HEK293T (cell line): ENCODE data around the gene B3GNT8.

Experiments
- CTCF ChIA-PET: fragments of 350-600 bp; formaldehyde crosslinking; extraction: SDS; loops from one replicate; lab custom pipeline; 2021; ENCODE audit warnings: antibody characterized with exemption, inconsistent platforms; lab: Yijun Ruan, JAX
- POLR2A ChIA-PET: fragments of 350-600 bp; formaldehyde crosslinking; extraction: SDS; loops from one replicate; lab custom pipeline; 2020; ENCODE audit warnings: antibody characterized with exemption, inconsistent platforms; lab: Yijun Ruan, JAX
- DNase-seq: peaks from one replicate; pipeline ENCODE4 v3.0.0; 2012; ENCODE audit warnings: mixed read lengths; ENCODE audit errors: extremely low spot score
- ARNT ChIP-seq: fragments of 450-650 bp; IDR thresholded peaks from 2 replicates; pipeline ENCODE4 v1.6.1; 2017; ENCODE audit warnings: mild to moderate bottlenecking
- BHLHE40 ChIP-seq: fragments of 450-650 bp; IDR thresholded peaks from 2 replicates; pipeline ENCODE4 v1.6.1; 2016; ENCODE audit warnings: mild to moderate bottlenecking, moderate library complexity, borderline replicate concordance
- CTBP1 ChIP-seq: fragments of 450-650 bp; IDR thresholded peaks from 2 replicates; pipeline ENCODE4 v1.6.1; 2016; ENCODE audit warnings: borderline replicate concordance
- ELF4 ChIP-seq: fragments of 450-650 bp; IDR thresholded peaks from 2 replicates; pipeline ENCODE4 v1.6.1; 2017; ENCODE audit warnings: antibody characterized with exemption
- FOXA1 ChIP-seq: fragments of 450-650 bp; IDR thresholded peaks from 2 replicates; pipeline ENCODE4 v1.6.1; 2016; ENCODE audit warnings: mild to moderate bottlenecking
- FOXK2 ChIP-seq: fragments of 450-650 bp; IDR thresholded peaks from 2 replicates; pipeline ENCODE4 v1.6.1; 2016; ENCODE audit warnings: mild to moderate bottlenecking
- FOXM1 ChIP-seq: fragments of 450-650 bp; IDR thresholded peaks from 2 replicates; pipeline ENCODE4 v1.6.1; 2017; ENCODE audit warnings: mild to moderate bottlenecking, borderline replicate concordance
- HDGF ChIP-seq: fragments of 450-650 bp; IDR thresholded peaks from 2 replicates; pipeline ENCODE4 v1.6.1; 2017; ENCODE audit warnings: antibody characterized with exemption, borderline replicate concordance
- L3MBTL2 ChIP-seq: fragments of 450-650 bp; conservative IDR thresholded peaks from 2 replicates; pipeline ENCODE4 v1.6.1; 2016; ENCODE audit warnings: mild to moderate bottlenecking
- LEF1 ChIP-seq: fragments of 450-650 bp; IDR thresholded peaks from 2 replicates; pipeline ENCODE4 v1.6.1; 2017; ENCODE audit warnings: mild to moderate bottlenecking, borderline replicate concordance
- NFRKB ChIP-seq: fragments of 450-650 bp; IDR thresholded peaks from 2 replicates; pipeline ENCODE4 v1.6.1; 2016; ENCODE audit warnings: mild to moderate bottlenecking, moderate library complexity
- PKNOX1 ChIP-seq: fragments of 450-650 bp; IDR thresholded peaks from 2 replicates; pipeline ENCODE4 v1.6.1; 2016
- SP1 ChIP-seq: fragments of 450-650 bp; IDR thresholded peaks from 2 replicates; pipeline ENCODE4 v1.6.1; 2017
- SUZ12 ChIP-seq: fragments of 450-650 bp; IDR thresholded peaks from 2 replicates; pipeline ENCODE4 v1.6.1; 2016; ENCODE audit warnings: mild to moderate bottlenecking
- TARDBP ChIP-seq: fragments of 450-650 bp; IDR thresholded peaks from 2 replicates; pipeline ENCODE4 v1.6.1; 2016
- ZNF384 ChIP-seq: fragments of 450-650 bp; IDR thresholded peaks from 2 replicates; pipeline ENCODE4 v1.6.1; 2016

B3GNT8 gene

GRCh38 chr19:41433171-41433570 is 6.0 kb upstream of the B3GNT8 start:
- TF ChIP-seq ELF4 = no peak
- no peak for TF ChIP-seq FOXK2
- TF ChIP-seq FOXM1 = no peak
- ChIA-PET POLR2A (no interaction called here), CTCF (no interaction called here)
- no peak for DNase-seq

- no peak for DNase-seq
- ChIA-PET POLR2A (interaction anchor here (1.0 to 1.3 kb wide), 2 partner anchors 8 kb away, joined by 3 to 4 read pairs; partner anchors contain the start of gene DMAC2), CTCF (interaction anchor here (0.6 to 0.8 kb wide), 2 partner anchors 16 to 24 kb away, joined by 3 to 4 read pairs; no protein-coding TSS in a partner anchor)
- no peak for TF ChIP-seq SP1
- TF ChIP-seq ZNF384 = no peak
- TF ChIP-seq L3MBTL2 = no peak
- no peak for TF ChIP-seq LEF1
- no peak for TF ChIP-seq ARNT
- no peak for TF ChIP-seq CTBP1
- no peak for TF ChIP-seq NFRKB
- no peak for TF ChIP-seq PKNOX1
- TF ChIP-seq ELF4 = no peak
- no peak for TF ChIP-seq FOXA1
- no peak for TF ChIP-seq FOXM1
- TF ChIP-seq SUZ12 = no peak
- TF ChIP-seq BHLHE40 = no peak
- no peak for TF ChIP-seq HDGF
- TF ChIP-seq FOXK2 = no peak
Measured at GRCh38 chr19:41431426-41432386, 4.5 kb upstream of the B3GNT8 start.

- no peak for TF ChIP-seq L3MBTL2
- TF ChIP-seq HDGF = no peak
- no peak for TF ChIP-seq ZNF384
- TF ChIP-seq FOXK2 = no peak
- TF ChIP-seq NFRKB = no peak
- TF ChIP-seq CTBP1 = no peak
- POLR2A ChIA-PET = interaction anchor here (1.0 to 1.3 kb wide), 2 partner anchors 8 to 9 kb away, joined by 3 to 4 read pairs; partner anchors contain the start of gene DMAC2
Measured at GRCh38 chr19:41430922-41431321, 3.7 kb upstream of the B3GNT8 start.

GRCh38 chr19:41428481-41428859 is 1.3 kb upstream of the B3GNT8 start:
- TF ChIP-seq LEF1 (no peak), HDGF (no peak), NFRKB (no peak), FOXM1 (no peak), FOXK2 (no peak), CTBP1 (no peak), BHLHE40 (no peak), PKNOX1 (no peak), TARDBP (no peak), ZNF384 (no peak), L3MBTL2 (no peak)
- ChIA-PET CTCF (no interaction called here), POLR2A (interaction anchor here (1.7 to 2.0 kb wide), 2 partner anchors 9 to 11 kb away, joined by 5 to 8 read pairs; partner anchors contain the start of gene DMAC2)
- DNase-seq = no peak

More at GRCh38 chr19:41430922-41431321, 3.7 kb upstream of the B3GNT8 start:
- no peak for DNase-seq
- CTCF ChIA-PET = interaction anchor here (0.6 to 0.8 kb wide), 3 partner anchors 17 to 23 kb away, joined by 3 to 4 read pairs (median 3); no protein-coding TSS in a partner anchor

- CTCF ChIA-PET = no interaction called here
- DNase-seq = no peak
- TF ChIP-seq LEF1 = no peak
- TF ChIP-seq ZNF384 = no peak
- no peak for TF ChIP-seq FOXA1
- no peak for TF ChIP-seq BHLHE40
- no peak for TF ChIP-seq ELF4
- no peak for TF ChIP-seq ARNT
- no peak for TF ChIP-seq PKNOX1
- POLR2A ChIA-PET = interaction anchor here (1.1 to 2.0 kb wide), 4 partner anchors 10 to 13 kb away, joined by 3 to 9 read pairs (median 6); partner anchors contain the start of gene DMAC2
Measured at GRCh38 chr19:41427647-41428480, 690 bp upstream of the B3GNT8 start.
